Measurements from ENCODE around the gene FAM81B.
"Not testable (repeated sequence)": the region's sequence is repeated elsewhere in the genome, so short reads cannot be mapped to it uniquely, and the experiment has no call there.

The FAM81B gene

DNA sequence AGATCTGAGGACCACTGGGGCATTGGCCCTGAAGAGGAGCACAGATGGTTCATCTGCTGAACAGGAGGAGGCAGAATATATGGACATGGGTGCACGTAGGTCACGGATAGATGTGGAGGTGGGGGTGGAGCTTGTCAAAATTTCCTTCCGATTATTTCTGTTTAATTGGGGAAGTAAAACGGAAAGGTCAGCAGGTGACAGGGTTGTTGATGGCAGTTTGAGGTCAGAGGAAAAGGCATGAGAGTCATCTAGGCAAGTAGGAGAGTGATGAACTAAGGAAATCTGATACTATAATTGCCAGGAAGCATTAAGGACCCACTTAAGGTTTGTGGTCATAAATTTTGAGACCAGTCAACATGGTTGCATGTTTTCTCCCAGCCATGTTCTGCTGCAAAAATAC is 8.4 kb upstream of the FAM81B start:
- no peak overlapping the region for H3K4me3 ChIP-seq (ENCODE audit: low read length)
- no peak for TF ChIP-seq ZNF274 (IDR thresholded peaks at IDR 0.05; ENCODE audit: low read depth, low read length)

DNA sequence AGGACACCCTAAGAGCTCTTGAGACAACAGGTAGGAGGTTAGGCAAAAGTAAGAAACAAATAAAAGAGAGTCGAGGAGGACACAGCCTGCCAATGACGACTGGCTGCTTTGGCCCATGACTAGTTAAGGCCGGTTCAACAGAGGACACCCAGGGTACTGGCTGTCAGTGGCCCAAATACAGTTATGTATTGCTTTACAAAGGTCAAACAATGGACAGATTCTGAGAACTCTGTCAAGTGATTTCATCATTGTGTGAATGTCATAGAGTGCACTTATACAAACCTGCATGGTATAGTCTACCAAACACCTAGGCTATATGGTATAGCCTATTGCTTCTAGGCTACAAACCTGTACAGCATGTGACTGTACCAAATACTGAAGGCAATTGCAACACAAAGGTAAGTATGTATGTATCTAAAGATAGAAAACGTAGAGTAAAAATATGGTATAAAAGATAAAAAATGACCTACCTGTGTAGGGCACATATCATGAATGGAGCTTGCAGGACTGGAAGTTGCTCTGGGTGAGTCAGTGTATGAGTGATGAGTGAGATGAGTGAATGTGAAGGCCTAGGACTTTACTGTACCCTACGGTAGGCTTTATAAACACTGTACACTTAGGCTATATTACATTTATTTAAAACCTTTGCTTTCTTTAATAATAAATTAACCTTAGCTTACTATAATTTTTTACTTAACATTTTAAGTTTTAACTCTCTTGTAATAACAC is 6.5 kb upstream of the FAM81B start:
- TF ChIP-seq ZNF274 (IDR thresholded peaks at IDR 0.05; ENCODE audit: low read depth, low read length), result no peak

DNA sequence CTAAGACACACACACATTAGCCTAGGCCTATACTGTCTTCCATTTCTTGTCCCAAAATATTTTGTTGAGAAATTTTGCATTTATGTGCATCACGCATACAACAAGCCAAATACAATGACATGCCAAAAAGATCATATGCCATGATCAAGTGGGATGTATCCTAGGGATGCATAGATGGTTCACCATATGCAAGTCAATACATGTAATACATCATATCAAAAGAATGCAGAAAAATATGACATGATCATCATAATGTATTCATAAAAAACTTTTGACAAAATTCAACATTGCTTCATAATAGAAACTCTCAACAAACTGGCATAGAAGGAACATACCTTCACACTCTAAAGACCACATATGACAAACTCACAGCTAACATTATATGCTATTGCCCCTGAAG is 5.8 kb upstream of the FAM81B start:
- TF ChIP-seq ZNF274 (IDR thresholded peaks at IDR 0.05; ENCODE audit: low read depth, low read length), result no peak
- no peak overlapping the region for H3K4me3 ChIP-seq (ENCODE audit: low read length)

More for the DNA sequence above, 6.5 kb upstream of the FAM81B start:
- no peak overlapping the region for H3K4me3 ChIP-seq (ENCODE audit: low read length)

DNA sequence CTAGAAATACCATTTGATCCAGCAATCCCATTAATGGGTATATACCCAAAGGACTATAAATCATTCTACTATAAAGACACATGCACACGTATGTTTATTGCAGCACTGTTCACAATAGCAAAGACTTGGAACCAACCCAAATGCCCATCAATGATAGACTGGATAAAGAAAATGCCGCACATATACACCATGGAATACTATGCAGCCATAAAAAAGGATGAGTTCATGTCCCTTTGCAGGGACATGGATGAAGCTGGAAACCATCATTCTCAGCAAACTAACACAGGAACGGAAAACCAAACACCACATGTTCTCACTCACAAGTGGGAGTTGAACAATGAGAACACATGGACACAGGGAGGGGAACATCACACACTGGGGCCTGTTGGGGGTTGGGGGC is 799 bp downstream of the FAM81B start:
- H3K4me3 ChIP-seq (ENCODE audit: low read length), result not testable (repeated sequence)

DNA sequence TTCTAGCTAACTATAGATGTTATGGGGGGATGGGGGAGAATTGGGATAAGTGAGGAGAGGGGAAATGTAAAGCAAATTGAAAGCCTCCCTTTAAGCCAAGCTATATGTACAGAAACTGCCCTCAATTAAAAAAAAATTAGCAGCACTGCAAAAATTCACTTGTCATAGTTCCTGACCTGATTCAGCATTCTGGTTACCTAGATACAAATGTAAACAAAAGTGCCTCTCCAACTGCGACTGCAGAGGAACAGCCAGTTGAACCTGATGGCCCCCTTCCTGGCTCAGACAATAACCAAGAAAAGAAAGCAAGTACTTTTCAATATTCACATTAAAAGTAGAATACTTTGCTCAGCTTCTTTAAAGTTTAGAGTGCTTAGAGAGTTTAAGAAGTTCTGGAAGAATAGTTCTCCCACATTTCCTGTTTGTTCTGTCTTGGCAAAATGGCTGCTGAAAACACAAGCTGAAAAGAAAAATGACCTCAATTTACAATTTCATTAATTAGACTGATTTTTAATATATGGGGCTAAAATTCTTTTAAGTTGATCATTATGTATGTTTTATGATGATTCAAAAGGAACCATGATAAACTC is 1.5 kb downstream of the FAM81B start:
- TF ChIP-seq ZNF274 (IDR thresholded peaks at IDR 0.05; ENCODE audit: low read depth, low read length), result no peak
- no peak overlapping the region for H3K4me3 ChIP-seq (ENCODE audit: low read length)

DNA sequence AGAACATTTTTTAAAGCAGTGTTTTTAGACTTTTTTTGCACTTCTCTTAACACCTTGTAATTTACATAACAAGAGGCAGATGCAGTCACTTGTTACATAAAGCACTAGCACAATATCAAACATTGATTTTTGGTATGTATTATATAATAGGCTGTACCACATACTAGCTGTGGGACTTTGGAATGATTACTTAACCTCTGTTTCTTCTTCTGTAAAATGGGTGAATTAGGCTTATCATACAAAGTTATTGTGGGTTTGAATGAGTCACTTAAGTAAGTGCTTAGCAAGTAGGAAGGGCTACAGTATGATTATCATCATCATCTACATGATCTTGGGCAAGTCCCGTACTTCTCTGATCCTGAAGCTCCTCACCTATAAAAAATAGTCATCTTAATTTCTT is 2.1 kb downstream of the FAM81B start:
- H3K4me3 ChIP-seq (ENCODE audit: low read length), result no peak overlapping the region
- TF ChIP-seq ZNF274 (IDR thresholded peaks at IDR 0.05; ENCODE audit: low read depth, low read length), result no peak

DNA sequence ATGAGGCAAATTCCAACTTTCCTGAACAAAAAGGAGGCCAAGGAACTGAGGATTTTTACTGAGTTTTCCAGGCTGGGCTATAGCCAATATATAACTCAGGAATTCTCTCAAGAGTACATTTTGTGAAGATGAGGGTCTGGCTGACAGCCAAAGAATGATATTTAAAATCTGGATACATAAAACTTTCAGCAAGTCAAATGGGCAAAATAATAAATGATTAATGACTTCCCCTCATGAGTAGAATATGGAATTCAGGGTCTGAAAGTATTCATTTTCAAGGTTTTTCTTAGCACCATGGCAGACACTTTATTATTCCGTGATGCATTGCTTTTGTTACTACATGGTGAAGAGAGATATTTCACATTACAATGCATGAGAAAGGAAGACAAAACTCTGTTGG is 7.8 kb downstream of the FAM81B start:
- no peak overlapping the region for H3K4me3 ChIP-seq (ENCODE audit: low read length)
- no peak for TF ChIP-seq ZNF274 (IDR thresholded peaks at IDR 0.05; ENCODE audit: low read depth, low read length)

DNA sequence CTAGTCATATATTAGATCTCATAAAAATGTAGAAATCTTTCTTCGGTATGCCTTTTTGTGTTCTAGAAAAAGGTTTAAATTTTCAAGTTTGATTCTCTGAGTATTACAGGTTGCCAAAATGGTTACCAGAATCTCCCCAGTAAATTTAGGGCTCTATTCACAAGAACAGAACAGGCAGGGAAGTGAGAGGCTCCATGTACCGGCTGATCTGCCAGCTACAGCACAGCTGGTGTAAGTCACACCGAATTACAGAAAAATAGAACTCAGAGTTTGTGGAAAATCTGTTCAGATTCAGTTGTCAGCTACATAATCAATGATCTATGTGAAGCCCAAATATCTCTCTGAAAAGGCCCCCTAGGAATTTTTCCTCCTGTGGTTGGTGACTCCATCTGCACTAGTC is 10.5 kb downstream of the FAM81B start:
- no peak for TF ChIP-seq ZNF274 (IDR thresholded peaks at IDR 0.05; ENCODE audit: low read depth, low read length)

DNA sequence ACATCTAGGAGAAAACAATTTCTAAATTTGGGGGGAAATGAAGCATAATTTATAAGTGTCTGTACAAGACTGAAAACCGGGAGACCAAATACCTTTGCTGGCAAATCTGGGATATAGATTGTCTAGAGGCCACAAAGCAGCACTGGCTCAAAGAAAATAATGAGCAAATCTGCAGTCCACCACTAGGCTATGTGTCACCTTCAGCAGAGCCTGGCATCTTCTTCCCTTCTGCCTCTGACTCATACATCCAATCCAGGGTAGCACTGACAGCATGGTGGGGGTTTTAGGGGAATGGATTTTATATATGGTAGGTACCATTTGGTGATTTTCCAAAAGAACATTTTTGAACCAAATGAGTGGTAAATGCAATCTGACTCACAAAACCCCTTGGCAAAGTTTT is 12.8 kb downstream of the FAM81B start:
- no peak overlapping the region for H3K4me3 ChIP-seq (ENCODE audit: low read length)
- TF ChIP-seq ZNF274 (IDR thresholded peaks at IDR 0.05; ENCODE audit: low read depth, low read length), result no peak

More for the DNA sequence above, 10.5 kb downstream of the FAM81B start:
- H3K4me3 ChIP-seq (ENCODE audit: low read length), result no peak overlapping the region

DNA sequence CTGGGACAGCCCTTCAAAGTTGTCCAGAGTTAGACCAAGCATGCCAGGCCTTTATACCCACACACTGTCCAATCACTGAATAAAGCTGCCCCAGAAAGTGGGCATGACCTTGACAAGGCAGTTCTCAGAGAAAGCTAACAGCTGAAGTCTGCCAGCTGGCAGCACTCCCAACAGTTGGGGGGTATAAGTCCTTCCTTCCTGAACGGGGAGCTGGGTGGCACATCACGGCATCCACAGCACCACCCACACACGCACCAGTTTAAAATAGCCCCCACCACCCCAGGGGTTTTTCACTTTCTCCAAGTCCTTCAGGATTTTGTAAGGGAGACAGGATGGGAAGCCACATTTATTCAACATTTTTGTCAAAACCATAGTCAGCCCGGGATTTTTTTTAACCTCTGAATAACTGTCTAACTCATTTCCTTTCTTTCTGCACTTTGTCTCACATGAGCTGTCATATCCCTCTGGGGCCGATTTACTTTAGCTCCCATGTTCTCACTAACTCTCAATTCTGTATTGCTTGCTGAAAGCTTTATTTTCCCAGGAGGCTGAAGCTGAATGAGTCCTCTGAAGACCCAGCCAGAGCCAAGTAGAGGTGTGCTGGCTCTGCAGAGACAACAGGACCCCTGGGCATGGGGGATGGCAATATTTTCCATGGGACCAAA is 15.4 kb downstream of the FAM81B start:
- TF ChIP-seq ZNF274 (IDR thresholded peaks at IDR 0.05; ENCODE audit: low read depth, low read length), result no peak
- no peak overlapping the region for H3K4me3 ChIP-seq (ENCODE audit: low read length)

DNA sequence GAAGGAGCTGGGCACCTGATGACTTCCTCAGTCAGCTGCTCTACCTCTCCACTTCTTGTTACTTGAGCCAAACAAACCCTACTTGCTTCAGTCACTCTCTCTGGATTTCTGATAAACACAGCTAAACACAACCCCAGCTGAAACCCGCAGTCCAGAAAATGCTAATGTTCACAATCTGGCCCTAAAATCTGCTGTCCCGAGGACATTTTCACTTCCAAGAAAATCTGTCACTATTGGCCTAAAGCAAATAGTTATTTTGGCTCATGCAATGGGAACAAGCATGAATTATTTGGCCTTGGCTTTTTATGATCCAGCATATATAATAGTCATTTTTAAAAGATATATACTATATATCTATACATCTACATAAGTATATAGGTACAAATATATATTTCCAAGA is 19.1 kb downstream of the FAM81B start:
- H3K4me3 ChIP-seq (ENCODE audit: low read length), result no peak overlapping the region
- no peak for TF ChIP-seq ZNF274 (IDR thresholded peaks at IDR 0.05; ENCODE audit: low read depth, low read length)

DNA sequence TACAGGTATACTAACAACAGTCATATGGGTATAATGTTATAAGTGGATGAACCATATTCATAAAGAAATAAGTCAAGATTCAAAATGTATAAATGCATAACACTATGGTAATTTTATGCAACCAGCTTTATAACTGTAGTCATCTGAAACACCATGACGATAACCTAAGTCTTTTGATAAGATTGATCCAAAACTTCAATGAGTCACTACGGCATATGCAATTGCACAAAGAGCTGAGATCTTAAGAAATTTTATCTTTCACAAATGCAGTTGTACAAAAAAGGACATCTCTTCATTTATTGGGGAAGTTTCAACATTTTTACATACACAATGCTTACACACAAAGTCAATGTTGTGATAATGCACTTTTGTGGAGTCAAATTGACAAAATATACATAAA is 20.3 kb downstream of the FAM81B start:
- no peak for TF ChIP-seq ZNF274 (IDR thresholded peaks at IDR 0.05; ENCODE audit: low read depth, low read length)
- no peak overlapping the region for H3K4me3 ChIP-seq (ENCODE audit: low read length)

DNA sequence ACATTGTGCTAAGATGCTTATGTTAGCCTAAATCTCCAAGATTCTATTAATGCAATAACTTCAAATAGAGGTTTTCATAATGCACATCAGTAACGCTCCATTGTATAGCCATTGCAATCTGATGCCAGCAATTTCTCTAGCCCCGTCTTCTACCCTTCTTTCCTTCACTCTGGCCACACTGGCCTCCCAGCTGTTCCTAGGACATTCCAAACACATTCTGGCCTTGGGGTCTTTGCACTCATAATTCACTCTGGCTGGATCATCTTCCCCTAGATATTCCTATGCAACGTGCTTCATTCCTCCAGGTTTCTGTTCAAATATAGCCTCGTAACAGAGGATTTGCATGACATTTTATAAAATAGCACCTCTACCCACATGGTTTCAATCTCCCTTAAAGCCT is 23.3 kb downstream of the FAM81B start:
- H3K4me3 ChIP-seq (ENCODE audit: low read length), result no peak overlapping the region
- TF ChIP-seq ZNF274 (IDR thresholded peaks at IDR 0.05; ENCODE audit: low read depth, low read length), result no peak

DNA sequence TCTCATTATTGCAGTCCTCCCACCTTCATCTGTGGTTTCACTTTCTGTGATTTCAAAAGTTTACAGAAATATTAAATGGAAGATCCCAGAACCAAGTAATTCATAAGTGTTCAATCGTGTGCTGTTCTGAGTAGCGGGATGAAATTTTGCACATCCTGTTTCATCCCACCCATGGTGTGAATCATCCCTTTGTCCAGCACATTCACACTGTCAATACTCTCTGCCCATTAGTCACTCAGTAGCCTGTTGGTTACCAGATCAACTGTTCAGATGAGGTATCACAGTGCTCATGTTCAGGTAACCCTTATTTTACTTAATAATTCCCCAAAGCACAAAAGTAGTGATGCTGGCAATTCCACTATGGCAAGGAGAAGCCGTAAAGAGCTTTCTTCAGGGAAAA is 26.8 kb downstream of the FAM81B start:
- no peak overlapping the region for H3K4me3 ChIP-seq (ENCODE audit: low read length)
- TF ChIP-seq ZNF274 (IDR thresholded peaks at IDR 0.05; ENCODE audit: low read depth, low read length), result no peak

DNA sequence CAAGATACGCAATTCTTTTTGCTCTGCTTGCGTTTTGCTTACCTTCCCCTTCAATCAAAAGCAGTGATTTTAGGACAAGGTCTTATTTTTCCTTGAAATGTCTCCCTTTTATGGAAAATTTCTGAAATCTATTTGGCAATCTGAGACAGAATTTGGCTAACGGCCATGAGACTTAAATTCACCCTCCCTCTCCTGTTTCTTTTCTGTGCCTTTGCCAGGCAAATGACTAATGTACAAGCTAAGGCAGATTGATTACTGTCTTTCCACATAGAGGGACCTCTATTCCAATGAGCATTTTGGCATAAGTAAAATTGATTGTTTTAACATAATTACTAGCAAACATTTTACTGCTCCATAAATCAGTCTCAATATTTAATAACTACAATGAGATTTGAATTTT is 31.7 kb downstream of the FAM81B start:
- TF ChIP-seq ZNF274 (IDR thresholded peaks at IDR 0.05; ENCODE audit: low read depth, low read length), result no peak
- no peak overlapping the region for H3K4me3 ChIP-seq (ENCODE audit: low read length)

Measured in GM08714 (cell line).